Stimulated activated CD8-positive, alpha-beta memory T cell treated with anti-CD3 and anti-CD28 coated beads, Interleukin-7, amount 100 ng/mL, for 1 hour (primary cell): ENCODE measurements around the gene MED26.
"Not testable (repeated sequence)": the region's sequence is repeated elsewhere in the genome, so short reads cannot be mapped to it uniquely, and the experiment has no call there.

Experiments used
- DNase-seq, 2 donors: peaks; one replicate each; pipeline ENCODE4 v3.0.0-alpha.2; 2020; ENCODE audit warnings: low read depth in 2 of 2

The MED26 gene

GRCh38 chr19:16573925-16574324 lies 54.1 kb downstream of the MED26 start:
- DNase-seq = no peak

GRCh38 chr19:16573296-16573695 lies 54.7 kb downstream of the MED26 start:
- no peak for DNase-seq

- DNase-seq = peak; percentile 78 to 85
Measured at GRCh38 chr19:16572332-16573211, 55.4 kb downstream of the MED26 start, which contains the start of gene SLC35E1. Gene SLC35E1 (minus strand): TSS chr19:16572415. CDS start chr19:16572364, 51 bp downstream.

DNA sequence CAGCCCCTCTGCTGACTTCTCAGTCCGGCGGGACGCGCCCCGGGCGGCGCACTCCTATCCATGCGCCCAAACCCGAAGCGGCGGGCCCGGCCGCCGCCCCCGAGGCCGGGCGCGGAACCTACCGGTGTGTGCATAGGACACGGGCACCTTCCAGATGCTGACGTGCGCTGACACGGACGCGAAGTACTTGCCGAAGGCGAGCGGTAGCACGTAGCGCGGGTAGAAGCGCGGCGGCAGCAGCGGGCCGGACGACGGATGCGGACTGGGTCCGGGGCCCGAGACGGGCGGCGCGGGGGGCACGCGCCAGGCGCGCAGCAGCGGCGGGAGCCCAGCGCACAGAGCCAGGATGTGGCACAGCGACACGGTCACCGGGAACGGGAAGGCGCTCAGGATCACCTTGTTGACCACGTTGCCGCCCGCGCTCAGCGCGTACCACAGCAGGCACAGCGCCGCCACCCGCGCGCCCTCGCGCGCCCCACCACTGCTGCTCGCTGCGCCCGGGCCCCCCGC lies 56.1 kb downstream of the MED26 start:
- DNase-seq = no peak

DNA sequence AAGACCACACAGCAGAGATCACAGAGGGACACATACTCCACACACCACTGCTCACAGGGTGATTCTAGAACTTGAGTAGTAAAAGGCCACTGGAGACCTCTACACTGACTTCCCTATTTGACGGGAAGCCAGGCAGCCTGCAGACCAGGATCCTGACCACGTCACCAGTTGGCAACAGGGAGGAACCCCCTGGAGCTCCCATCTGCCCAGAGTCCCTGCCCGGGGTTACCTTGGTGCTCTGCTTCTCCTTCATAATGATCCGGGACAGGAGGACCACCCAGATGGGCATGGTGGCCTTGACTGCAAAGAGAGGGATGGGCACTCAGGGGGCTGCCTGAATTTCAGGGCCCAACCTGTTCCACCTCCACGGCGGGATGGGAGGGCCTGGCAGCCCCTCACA lies 56.7 kb downstream of the MED26 start:
- DNase-seq = no peak

DNA sequence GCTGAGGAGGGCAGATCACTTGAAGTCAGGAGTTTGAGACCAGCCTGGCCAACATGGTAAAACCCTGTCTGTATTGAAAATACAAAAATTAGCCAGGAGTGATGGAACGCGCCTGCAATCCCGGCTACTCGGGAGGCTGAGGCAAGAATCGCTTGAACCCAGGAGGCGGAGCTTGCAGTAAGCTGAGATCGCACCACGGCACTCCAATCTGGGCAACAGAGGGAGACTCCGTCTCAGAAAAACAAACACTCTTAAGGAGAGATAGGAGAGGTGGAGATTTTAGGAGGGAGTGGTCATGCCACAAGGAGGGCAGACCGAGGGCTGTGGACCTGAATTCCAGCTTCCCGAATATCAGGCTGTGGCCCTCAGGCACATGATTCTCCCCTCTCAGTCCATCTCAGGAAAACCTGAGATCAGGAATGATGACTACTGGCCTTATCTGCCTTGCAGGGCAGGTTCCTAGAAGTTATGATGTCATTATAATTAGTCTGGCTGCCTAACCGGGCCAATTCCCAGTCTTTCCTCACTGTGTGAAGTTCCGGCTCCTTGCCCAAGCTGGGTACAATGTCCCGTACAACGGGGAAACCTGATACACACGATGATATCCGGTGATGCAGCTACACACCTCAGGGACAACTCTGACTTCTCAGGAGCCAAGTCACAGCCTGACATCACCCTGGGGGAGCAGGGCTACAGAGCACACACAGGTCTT lies 58.2 kb downstream of the MED26 start:
- no peak for DNase-seq

GRCh38 chr19:16566702-16567101 lies 61.3 kb downstream of the MED26 start:
- DNase-seq = no peak

GRCh38 chr19:16566161-16566560 lies 61.8 kb downstream of the MED26 start:
- DNase-seq = peak; percentile 51 to 61

- DNase-seq = no peak
Measured at GRCh38 chr19:16564842-16565241, 63.2 kb downstream of the MED26 start.

DNA sequence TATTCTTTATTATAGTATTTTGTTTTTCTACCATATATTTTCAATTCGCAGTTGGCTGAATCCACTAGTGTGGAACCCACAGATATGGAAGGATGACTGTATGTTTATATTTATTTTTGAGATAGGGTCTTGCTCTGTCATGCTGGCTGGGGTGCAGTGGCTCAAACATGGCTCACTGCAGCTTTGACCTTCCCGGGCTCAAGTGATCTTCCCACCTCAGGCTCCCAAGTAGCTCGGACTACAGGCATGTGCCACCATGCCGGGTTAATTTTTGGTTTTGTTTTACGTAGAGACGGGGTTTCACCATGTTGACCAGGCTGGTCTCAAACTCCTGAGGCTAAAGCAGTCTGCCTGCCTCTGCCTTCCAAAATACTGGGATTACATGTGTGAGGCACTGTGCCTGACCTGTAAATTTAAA lies 65.4 kb downstream of the MED26 start:
- DNase-seq = no peak

DNA sequence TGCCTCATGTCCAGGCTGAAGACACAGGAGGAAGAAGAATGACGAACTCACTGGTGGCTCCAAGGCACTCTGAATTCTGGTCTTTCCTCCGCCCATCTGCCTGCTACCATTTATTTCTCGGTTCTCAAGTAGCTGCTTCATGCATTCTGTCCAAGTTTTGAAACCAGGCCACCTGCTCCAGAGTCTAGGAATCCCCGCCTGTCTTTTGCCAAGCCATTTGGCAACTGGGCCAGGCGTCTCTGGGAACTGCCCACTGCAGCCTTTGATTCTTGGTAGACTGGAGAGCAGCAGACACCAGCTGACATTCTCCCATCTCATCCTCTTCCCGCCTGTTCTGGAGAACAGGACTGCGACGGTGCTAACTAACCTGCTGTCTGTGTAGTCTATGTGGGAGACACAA lies 66.6 kb downstream of the MED26 start:
- DNase-seq = no peak

GRCh38 chr19:16559780-16560276 lies 68.2 kb downstream of the MED26 start:
- DNase-seq = no peak

- DNase-seq = no peak
Measured at GRCh38 chr19:16554776-16555175, 73.2 kb downstream of the MED26 start.

- DNase-seq = not testable (repeated sequence)
Measured at GRCh38 chr19:16551902-16552301, 76.1 kb downstream of the MED26 start.

GRCh38 chr19:16548956-16549355 lies 79.0 kb downstream of the MED26 start:
- no peak for DNase-seq

- no peak for DNase-seq
Measured at GRCh38 chr19:16544473-16545231, 83.4 kb downstream of the MED26 start.

GRCh38 chr19:16543734-16544133 lies 84.3 kb downstream of the MED26 start:
- DNase-seq = not testable (repeated sequence)

DNA sequence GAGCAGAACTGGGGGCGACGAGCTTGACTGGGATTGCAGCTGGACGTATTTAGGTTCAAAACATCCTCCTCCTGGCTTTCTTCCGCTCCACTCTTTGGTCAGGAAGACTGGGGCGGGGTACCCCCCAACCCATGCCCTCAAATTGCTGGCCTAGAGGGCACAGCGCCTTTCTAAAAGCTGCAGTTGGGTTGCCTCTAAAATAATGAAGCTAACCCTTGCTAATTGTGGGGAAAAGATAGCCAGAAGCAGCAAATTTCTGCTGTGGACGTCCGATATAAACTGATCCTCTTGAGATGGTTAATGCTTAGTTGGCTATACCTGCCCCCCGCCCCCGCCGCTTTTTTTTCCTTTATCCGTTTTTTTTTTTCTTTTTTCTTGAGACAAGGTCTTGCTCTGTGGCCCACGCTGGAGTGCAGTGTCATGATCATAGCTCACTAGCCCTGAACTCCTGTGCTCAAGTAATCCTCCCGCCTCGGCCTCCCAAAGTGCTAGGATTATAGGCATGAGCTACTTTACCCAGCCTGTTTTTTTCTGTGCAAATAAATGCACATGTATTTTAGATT lies 85.0 kb downstream of the MED26 start:
- no peak for DNase-seq

- DNase-seq = peak; percentile 89 to 92
Measured at GRCh38 chr19:16542045-16542909, 85.7 kb downstream of the MED26 start, which contains the start of gene CHERP. Gene CHERP (minus strand): TSS chr19:16542437. CDS start chr19:16542378, 59 bp downstream.

DNA sequence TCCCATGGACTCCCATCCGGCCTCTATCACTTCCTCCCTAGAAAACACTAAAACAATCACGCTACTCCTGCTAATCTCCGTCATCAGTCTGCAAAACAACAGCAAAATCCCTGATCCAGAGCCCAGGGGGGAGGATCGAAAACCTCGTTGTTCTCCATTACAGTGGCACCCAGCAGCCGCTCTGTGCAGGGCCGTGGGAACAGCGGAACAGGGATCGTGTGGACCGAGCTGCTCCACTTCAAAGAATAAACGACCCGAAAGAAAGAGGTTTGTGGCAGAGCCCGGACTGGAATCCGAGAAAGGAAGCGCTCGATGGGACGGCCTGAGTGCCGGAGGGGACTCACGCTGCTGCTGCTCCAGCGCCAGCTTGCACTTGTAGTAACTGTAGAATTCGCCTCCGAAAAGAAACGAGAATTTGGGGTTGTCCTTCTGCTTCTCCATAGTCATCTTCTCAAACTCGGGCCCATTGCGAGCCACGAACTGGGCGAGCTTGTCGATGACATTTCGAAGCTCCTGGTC lies 86.4 kb downstream of the MED26 start:
- no peak for DNase-seq
